Activated effector memory CD4-positive, alpha-beta T cell treated with Interleukin-2 at 50 U/mL for 16 hours (primary cell): ENCODE results near the gene NPAS3.

Experiments
- DNase-seq: peaks from one replicate; pipeline ENCODE4 v3.0.0-alpha.2; 2020

Gene NPAS3

DNA sequence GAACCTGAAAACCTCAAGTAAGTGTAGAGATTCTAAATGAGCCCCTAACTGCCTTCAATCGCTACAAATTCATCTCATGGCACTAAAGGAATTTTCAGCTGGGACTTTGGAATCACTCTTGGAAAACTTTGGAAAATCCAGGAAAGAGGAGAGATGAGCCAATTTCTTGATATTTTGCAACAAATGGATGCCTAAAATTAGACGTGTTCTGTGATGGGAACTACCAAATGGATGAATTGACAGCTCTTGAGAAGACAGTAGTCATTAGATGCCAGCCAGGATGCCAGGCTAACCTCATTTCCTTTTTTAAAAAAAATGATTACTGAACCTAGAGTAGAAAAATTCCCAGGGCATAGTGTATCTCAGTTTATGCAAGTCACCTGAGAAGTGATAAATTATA is 78.3 kb downstream of the NPAS3 start:
- no peak for DNase-seq

DNA sequence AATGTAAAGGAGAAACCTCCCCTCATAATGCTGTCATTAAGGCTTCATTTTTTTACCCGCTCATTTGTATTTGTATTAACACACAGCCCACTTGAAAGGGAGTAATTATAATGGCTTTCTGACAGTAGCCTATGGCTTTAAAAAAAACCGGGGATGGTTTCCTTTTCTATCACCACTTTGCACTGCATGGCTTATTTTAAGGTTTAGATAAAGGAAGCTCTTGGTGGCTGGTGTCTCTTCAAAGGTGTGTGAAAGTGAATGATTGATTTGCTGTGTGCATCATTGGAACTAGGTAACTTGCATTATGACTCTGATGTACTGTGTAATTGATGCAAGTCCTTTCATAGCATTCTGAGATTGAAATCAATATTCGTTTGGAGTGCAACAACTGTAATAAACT is 80.7 kb downstream of the NPAS3 start:
- DNase-seq = no peak

DNA sequence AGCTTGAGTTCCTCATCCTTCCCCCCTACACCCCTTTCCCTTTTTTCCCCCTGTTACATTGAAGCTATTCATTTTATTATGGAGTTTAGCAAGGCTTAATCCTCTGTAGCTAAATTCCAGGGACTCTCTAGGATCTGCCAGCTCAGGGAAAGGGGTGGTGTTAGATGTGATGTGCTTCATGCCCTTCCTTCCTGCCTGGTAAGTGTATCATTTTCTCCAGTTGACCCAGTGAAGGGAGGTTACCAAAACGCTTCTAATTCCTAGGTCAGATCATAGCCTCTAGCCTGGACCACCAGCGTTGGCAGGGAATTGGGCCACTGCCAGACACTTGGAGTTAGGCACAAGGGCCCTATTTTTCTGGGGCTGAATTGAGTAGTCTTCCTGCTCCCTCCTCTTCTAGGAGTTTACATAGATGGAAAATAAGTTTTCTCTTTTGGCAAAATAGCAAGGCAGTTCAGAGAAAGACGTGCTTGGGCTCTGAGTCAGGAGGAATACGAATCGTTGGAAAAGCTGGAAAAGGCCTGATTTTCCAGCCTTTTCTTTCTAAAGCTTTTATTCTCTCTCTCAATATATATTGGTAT is 88.3 kb downstream of the NPAS3 start:
- DNase-seq = no peak

DNA sequence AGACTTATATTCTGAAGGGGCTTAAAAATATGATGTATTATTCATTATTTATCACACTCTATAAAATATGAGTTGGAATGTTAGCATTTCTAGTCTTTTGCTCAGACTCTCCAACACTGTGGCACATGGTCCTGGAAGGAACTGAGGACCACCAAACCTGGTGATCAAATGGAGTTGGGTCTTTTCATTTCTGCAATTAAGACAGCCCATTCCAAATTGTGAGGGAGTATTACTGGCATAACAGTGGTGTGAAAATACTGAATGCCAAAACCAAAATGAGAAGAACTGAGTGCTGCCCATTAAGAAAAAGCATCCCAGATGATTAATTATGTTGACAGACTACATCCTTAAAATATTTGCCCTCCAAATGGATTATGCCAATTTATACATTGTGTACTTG is 90.8 kb downstream of the NPAS3 start:
- no peak for DNase-seq

DNA sequence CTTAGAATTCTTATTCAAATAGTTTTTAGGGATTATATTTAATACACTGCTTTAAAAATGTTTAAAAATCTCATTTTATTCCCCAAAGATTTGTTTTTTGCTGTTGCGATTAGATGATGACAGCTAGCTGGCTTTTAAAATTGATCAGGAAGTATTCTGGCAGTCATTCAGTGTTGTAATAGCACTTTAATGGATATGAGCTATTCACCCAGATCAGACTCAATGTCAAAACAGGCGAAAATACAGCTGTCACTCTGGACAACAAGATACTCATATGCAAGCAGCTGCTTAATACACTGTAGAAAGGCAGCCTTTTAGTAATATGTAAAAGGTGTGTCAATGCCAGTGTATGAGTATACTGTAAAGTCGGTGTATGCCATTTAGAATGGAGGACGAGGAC is 91.7 kb downstream of the NPAS3 start:
- no peak for DNase-seq

DNA sequence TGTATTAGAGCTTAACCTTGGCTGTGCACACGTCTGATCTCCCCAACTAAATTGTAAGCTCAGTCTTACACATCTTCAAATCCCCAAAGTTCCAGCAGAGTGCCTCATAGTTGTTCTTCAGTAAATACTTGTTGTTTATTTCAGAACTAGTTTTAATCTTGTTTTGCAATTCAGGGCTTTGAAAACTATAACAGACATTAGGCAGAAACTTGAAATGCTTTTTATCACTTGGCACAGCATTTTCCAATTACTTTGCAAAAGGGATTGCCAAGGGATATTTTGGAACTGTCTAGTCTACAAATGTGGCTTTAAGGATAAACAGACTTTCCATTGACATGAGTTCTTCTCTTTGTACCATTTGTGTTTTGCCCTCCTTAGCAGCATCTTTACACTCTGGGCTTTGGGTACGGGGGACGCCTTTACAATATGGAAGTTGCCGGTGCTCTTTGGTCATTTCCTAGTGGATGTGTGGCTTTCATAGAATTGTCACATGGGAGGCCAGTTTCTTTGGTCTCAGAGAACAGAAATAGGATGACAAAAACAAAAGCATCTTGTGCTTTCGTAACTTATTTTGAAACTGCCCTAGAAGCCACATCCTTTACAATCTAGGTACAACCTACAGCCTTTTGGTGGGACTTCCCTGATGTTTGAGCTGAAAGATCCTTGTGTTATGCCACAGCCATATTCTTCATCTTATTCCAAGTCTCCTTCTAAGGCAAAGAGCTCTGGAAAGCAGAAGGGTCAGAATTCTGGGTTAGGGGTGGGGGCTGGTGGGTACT is 96.9 kb downstream of the NPAS3 start:
- no peak for DNase-seq

DNA sequence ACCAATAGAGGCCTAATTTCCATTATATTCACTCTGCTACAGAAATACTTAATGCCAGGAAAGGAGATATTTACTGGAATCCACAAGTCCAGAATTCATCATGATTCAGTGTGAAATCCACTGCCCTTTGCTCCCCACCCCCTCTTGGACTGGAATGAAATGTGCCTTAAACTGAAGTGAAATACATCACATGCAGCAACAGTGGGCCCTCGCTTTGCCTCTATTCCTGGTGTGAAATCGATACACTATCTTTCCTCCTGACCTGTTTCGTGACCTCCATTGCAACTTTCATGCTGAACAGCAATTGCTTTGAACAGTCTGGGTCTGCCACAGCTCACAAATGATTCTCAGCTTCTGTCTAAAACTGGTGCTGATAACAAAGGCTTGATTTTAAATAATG is 100.6 kb downstream of the NPAS3 start:
- DNase-seq = no peak

DNA sequence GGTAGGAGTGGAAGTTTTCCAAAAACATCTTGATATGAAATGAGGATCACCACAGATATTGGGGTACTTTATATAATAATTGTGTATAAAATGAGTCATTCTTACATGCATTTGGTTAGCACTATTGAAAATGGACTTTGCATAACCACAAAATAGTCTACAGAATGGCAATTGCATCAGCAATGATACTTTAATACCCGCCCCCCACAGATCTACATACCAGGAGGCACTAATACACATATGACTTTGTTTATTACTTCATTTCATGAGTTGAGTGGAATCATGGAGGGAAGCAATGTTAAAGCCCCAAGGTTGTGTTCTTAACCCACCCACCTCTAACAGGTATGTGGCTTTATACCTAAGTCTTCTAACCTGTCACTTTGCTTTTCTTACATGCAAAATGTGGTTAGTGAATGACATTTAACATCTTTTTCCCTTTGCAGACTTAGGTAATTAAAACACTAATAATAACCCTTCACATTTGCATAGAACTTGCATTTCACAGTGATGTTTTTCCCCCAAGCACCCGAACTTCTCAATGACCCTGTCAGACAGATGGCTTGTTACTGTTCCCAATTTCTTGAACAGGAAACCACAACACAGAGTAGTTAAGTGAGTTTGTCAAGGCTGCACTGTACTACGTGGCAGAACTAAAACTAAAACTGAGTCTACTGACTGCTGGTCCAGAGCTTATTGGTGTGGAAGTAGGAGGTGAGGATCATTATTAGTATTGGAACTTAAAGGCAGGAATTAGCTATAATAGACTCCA is 101.9 kb downstream of the NPAS3 start:
- no peak for DNase-seq

DNA sequence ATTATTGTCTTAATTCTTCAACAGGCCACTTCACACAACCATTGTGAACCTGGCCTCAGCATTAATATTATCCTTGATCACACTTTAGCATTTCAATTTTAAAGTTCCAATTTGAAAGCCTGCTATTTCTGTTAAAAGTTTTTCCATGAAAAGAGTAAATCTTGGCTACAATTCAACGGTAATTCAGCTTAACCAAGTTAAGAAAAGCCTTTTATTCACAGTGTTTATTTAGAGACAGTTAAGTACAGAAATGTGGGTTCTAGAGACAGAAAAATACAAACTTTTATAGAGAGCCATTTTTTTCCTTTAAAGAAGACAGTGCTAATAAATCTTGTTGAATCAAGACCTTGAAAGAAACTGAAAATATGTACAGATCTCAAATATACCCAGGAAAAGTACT is 103.9 kb downstream of the NPAS3 start:
- no peak for DNase-seq

DNA sequence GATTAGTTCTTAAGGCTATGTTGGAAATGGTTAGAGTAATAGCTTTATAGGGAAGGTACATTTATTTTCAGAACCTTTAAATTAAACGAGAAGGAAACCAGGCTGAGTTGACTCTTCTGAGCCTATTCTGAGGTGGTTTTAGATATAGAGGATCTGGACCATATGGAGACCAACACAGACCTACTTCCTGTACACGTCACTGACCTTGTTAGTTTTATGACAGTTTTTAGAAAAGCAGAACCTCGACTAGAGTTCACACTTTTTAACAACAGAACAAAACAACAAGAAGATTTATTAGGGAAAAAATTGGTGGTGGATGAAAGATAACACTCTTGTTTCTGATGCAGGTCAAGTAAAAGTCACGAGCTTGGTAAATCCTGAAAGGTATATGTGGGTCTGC is 107.1 kb downstream of the NPAS3 start:
- DNase-seq = no peak

DNA sequence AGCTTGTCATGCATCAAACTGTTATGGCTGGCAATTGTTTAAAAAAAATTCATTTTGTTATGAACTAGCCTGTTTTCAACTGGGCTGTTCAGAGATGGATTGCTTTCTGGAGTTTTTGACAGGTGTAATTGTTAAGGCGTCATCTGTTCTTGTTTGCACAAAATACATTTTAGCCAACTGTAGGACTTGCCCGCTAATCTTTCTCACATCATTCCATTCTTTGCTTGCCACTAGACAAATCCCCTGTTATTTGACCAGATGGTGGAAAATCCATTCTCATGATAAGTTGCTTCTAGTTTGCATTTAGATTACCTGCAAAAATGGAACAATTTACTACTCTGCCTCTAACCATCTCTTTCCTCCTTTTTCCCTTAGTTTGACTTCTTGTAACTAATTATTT is 114.3 kb downstream of the NPAS3 start:
- no peak for DNase-seq

DNA sequence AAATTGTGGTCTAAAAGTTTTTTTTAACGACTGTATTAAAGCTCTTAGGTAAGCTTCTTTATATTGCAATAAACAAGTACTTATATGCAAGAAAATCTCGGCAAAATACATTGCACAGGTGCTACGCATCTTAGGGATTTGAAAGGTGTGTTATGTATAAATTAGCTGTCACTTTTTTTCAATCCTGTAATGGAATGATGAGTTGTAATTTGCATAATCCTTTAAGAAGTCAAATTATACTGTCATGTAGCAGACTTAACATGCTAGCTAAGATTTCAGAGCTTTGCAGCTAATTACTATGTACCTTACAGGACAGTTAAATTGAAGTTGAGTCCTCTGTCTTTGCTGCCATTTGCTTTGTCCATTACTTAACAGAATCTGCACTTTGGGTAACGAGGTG is 117.5 kb downstream of the NPAS3 start:
- no peak for DNase-seq

DNA sequence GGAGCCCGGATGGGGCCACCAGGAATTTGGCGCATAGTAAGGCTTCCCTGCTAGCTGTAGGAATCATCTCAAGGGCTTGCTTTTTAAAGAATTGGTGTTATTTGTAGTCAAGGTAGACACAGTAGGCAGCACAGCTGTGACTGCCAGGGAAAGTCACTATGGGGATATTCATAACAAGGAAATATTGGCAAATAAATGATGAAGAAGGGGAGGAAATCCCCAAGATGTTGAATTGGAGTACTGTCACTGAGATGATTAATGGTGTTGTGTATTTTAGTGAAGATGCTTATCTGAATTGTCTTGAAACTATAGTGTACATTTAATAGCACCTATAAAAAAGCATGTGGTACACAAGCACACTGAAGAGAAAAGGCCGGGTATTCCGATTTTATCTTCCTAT is 118.9 kb downstream of the NPAS3 start:
- DNase-seq = no peak

DNA sequence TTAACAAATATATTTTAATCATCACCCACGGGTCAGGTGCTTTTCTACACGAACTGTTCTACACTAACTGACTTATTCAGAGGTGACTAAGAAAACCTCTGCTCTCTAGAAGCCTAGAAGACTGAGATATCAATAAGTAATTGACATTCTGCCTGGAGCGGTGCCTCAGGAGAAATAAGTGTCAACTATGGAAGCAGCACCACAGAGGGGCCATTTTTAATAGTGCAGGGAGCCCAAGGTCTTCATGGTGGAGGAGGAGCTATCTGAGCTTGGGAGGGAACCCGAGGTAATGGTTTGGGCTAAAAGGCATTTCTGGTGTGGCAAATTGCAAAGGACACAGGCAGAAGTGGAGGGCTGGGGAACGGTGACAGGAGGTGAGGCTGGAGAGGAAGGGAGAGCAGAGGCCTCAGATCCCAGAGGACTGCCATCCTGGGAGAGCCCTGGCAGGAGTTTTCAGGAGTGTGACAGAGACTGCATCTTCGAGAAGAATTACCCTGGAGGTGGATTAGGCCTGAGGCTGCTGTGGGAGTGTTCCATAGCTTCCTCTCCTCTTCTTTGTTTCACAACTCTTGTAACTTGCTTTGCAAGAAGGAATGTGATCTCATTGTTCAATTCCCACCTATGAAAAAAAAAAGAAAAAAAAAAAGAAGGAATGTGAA is 123.1 kb downstream of the NPAS3 start:
- DNase-seq = no peak

DNA sequence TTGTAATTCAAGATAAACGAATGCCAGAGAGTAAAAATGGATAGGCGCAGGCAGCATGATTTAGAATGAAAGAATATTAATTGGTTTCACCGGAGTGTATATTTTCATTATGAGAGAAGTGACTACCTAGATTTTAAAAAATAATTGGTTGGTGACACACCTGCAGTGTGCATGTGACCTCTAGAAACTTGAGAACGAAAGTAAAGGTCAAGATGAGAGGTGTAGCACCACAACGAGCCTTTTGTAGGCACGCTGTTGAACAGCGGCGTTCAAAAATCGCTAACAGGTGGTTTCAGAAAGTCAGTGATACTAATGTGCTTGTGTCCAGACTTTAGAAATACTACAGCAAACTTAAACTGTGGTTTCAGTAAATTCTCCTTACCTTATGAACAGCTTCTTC is 123.8 kb downstream of the NPAS3 start:
- DNase-seq = no peak

DNA sequence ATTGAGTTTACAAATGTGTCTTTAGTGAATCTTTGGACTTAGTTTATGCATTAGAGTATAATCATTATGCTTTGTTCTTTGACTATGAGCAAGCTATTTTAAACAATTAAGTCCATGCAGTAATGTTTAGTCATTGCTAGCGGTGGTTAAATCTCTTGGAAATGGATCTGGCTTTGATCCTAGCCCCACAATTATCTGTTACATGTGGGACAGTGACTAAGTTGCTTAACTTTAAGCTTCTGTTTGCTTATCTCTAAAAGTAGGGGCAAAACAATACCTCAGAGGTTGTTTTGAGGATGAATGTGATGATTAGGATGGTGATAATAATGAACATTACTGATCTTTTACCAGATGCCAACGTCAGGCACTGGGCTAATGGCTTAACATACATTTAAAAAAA is 124.2 kb downstream of the NPAS3 start:
- DNase-seq = no peak

DNA sequence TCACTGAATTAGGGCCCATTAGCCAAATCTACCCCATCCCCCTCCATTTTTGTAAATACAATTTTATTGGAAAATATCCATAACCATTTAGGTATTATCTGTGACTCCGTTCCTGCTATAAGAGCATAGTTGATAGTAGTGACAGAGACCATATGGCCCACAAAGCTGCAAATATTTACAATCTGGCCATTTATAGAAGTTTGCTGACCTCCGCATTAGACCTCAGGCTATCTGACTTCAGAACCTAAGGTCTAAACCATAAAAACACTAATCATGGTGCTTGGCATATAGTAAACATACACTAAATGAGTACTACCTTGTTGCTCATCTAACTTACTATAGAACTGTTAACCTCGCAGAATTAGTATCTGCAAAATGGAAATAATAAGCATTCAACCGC is 124.8 kb downstream of the NPAS3 start:
- DNase-seq = no peak

DNA sequence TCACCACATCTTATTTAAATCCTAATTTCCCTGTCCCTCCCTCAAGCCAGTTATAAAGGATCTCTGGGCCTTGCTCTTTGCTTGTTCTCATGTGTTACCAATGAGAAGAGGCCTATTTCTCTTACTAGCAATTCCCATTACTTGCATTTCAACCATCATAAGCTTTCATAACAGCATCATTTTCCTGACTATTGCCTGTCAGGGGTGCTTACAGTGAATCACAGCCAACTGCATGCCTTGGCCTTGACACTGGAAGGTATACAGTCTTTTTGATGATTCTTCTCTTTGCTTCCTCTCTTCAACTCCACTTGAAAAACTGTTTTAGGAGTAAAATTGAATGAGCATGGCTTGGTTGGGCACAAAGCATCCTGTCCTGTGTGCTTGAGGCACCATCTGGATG is 127.0 kb downstream of the NPAS3 start:
- no peak for DNase-seq

DNA sequence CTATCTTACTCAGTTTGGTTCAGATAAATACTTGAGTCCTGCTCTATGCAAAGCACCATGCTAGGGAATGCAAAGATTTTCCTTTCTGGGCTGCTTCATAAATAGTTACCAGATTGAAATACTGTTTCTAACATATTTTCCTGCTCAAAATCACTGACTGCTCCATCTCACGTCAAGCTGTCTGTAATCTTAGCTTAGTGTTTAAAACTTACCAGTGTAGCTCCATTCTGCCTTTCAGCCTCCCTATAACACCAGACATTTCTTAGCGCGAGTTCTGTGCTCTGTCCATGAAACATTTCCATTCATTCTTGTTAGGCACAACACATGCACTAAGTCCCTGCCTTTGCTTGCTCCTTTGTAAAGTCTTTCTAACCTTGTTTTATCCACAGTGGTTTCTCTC is 129.4 kb downstream of the NPAS3 start:
- DNase-seq = no peak

DNA sequence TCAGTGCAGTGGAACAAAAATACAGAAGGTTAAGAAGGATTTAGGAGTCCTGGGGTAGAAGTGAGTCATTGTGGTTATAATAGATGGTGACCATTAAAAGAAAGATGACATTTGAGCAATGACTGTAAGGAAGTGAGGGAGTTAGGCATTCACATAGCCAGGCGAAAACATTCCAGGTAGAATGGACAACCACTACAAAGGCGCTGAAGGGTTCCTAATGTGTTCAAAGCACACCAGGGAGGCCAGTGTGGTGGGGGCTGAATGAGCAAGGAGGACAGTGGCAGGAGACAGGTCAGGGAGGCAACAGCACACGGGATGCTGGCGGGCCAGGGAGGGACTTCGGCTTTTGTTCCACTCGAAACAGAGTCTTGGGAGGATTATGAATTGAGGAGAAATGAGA is 129.9 kb downstream of the NPAS3 start:
- DNase-seq = no peak

DNA sequence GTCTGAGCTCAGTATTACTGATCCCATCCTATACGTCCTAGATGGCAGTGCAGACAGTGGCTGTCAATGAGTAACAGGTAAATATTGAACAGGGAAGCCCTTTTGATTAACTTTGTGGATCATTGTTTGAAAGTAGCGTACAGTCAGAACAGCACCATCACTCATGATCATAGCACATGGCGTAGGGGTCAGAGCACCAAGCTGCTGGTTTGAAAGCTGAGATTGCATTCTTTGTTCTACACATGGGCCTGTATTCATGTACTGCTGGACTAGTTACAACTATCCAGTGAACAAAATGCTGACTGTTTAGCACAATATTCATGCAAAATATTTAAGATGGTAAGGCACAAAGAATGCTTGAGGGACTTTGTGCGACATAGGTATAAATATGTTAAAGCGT is 131.8 kb downstream of the NPAS3 start:
- no peak for DNase-seq

DNA sequence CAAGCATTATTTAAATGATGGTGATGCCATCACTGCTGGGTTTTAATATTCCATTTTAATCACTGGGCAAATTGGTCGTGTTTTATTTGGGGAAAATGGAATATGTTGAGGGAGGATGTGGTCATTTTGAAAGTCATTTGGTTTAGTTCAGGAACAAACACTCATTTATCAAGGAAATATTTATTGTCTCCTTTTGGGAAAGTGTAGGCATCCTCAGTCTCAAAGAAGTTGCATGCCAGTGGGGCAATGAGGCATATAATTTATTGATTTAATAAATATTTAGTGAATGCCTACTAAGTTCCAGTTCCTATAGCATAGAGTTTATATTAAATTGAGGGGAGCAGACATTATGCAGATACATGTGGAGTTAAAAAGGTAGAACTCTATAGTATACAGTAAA is 134.3 kb downstream of the NPAS3 start:
- no peak for DNase-seq

DNA sequence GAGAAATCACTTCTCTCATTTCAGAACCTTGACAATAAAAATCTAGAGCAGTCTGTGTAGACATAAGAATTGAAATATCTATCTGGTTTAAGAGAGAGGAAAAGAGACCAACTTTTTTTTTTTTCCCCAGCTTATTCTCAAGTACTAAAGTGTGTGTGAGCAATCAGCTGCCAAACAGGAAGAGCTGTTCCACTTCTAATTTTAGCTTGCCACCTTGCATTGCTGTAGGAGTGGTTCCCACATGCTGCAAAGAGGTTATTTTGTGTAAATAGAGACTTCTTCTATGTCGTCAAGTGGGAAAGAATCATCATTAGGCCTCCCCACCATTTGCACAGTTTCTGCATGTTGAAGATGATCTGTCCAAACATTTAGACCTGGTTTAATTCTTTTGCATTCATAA is 142.6 kb downstream of the NPAS3 start:
- no peak for DNase-seq

DNA sequence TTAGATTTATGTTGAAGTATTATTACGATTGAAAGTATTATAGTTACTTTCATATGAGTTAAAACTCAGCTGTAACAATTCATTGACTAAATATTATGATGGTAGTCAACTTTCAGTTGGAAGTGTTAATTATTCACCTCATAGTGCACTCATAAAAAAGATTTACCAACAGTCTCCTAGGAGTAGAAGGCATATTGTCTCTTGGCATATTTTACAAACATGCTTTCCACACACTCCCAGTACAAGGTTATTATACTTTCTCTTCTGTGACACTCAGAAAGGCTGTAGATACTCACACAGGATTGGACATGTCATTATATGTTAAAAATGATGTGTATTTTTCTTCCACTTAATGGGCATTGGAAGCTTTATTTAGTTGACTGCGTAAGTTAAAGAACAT is 147.1 kb downstream of the NPAS3 start:
- no peak for DNase-seq
